ENCODE results near the gene MIOS.
"Not testable (repeated sequence)": the region's sequence is repeated elsewhere in the genome, so short reads cannot be mapped to it uniquely, and the experiment has no call there.

MIOS gene

DNA sequence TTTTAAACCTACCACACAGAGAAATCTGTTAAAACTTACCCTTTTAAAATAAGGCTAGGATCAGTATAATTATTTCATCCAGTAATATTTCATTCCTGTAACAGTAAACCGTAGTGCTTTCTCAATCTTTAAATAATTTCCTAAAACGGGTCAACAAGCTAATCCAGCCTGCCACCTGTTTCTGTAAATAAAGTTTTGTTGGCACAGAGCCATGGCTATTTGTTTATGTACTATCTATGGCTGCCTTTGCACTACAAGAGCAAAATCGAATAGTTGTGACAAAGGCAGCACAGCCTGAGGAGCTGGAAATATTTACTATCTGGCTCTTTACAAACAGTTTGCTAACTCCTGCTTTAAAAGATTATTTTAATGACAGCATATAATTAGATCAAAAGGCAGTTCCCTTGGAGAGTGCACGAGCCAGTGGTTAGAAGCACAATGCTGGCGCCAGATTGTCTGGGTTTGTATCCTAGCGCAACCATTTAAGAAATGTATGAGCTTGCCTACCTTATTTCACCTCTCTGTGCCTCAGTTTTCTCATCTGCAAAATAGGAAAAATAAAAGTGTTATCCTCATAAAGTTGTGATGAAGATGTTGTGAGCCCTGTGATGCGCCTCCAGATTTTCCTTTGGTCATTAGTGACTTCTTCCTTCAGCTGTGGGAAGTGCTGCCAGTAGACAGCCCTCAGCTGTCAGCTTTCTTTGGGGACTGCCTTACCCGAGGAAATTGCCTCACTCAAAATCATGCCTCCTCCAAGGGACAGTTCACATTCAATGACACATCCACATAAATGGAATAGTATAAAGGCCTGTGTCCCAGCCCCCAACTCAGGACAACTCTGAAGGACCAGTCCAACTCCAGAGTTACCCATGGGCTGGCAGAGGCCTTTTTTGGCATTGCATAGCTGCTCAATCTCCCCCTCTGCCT lies 11.8 kb upstream of the MIOS start:
- no peak for DNase-seq

GRCh38 chr7:7556852-7557251 lies 9.8 kb upstream of the MIOS start:
- no peak for DNase-seq

- no peak for DNase-seq
Measured at GRCh38 chr7:7557252-7557651, 9.4 kb upstream of the MIOS start.

- DNase-seq = not testable (repeated sequence)
Measured at GRCh38 chr7:7561591-7561990, 5.1 kb upstream of the MIOS start.

- DNase-seq = no peak
Measured at GRCh38 chr7:7562736-7563135, 3.9 kb upstream of the MIOS start.

DNA sequence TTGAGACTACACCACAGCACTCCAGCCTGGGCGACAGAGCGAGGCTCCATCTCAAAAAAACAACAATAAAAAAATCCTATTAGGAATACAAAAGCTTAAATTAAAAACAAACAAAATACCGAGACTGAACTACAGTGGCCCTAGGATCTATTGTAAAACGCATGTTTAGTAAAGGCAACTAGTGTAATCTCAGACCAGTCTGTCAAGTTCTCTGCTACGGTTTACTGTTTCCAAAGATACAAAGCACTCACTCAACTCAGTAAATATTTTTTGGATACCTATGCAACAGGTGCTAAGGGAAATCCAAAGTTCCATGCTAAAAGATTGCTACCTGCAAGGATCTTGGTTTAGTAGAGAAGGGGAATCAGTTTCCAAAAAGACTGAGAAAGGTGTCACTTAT lies 3.4 kb upstream of the MIOS start:
- DNase-seq = no peak

DNA sequence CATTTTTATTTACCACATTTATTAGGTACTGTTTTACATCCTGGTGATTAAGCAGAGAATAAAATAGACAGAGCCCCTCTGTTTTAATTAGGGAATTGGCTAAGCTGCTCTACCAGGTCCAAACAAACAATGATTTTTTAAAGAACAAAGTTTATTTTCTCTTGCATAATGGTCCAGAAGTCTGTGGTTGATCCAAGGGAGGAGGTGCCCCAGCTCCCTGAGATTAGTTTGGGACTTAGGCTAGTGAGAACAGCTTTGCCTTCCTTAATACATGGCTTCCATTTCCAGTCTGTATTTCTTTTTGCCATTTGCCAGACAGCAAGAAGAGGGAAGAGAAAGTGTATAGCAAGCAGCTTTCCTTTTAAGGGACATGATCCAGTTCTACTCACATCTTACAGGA lies 2.9 kb upstream of the MIOS start:
- DNase-seq = no peak

DNA sequence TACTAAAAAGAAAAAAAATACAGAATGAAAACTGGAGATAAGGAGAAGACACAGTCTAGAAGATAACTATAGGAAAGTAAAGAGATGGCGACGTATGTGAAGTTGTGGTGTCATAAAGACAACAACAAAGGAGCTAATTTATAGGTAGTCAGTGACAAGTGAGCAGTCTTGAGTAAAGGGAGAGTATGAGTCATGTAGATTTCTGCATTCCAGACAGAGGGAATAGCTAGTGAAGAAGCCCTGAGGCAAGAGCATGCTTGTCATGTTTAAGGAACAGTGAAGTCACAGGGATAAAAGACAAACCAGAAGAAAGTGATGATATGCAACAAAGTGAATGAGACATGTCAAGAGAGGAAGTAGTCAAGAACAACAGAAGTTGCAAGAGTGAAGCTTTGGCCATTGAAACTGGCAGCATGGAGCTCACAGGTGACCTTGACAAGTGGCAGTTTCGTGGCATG lies 2.3 kb upstream of the MIOS start:
- DNase-seq = no peak

- no peak for DNase-seq
Measured at GRCh38 chr7:7565018-7565680, 1.5 kb upstream of the MIOS start.

DNA sequence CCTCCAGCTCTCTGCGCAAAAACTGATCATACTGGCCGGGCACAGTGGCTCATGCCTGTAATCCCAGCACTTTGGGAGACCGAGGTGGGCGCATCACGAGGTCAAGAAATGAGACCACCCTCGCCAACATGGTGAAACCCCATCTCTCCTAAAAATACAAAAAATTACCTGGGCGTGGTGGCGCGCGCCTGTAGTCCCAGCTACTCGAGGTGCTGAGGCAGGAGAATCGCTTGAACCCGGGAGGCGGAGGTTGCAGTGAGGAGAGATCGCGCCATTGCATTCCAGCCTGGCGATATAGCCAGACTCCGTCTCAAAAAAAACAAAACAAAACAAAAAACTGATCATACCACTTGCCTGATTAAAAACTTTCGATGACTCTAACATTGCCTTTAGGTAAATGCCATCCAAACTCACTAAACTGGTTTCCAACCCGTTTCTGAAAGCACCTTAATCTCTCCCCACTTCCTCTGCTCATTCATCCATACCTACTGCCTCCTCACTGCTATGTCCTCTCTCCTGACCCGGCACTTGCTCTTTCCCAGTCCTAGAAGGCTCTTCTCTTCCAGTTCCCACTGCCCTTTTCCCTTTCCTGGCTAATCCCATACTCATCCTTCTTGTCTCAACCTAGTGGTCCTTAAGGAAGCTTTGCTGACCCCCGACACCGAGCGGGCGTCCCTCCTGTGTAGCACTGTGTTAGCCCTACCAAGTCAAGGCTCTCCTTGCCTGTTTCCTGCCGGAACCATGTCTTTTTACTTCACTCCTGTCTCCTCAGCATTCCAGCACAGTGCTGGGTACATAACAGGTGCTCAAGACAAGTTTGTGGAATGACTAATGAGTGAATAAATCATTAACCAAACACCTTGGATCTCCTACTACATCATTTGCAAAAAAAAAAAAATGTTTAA lies 686 bp upstream of the MIOS start:
- DNase-seq = peak in 1 of 51 donors; percentile 4

DNA sequence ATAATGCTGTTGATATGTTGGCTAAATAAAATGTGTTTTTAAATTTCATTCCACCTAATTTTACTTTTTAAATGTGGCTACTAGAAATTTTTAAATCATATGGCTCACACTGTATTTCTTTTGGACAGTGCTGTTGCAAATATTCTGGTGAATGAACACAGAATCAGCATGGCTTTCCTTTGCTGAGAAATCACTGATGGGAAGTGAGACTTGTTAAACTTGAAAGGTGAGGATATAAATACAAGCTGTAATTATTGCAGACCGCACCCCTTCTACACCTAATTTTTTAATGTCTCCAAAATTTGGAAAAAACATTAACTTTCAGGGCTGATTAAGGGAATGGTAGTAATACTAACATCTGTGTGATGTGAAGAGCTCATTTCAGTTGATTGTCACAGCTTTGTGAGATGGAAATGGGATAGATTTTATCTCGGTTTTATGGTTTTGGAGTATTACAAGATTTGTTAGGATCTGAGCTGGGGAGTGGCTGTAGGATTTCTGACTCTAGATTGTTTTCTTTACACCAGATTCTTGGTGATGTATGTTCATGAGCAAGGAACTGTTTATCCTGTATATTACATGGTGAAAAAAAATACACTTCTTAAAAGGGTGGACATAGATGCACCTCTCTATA lies 1.3 kb downstream of the MIOS start:
- no peak for DNase-seq

- DNase-seq = no peak
Measured at GRCh38 chr7:7568553-7568952, 1.9 kb downstream of the MIOS start.

GRCh38 chr7:7569081-7569527 lies 2.4 kb downstream of the MIOS start:
- no peak for DNase-seq

GRCh38 chr7:7569615-7570014 lies 2.9 kb downstream of the MIOS start:
- no peak for DNase-seq

GRCh38 chr7:7570584-7570983 lies 3.9 kb downstream of the MIOS start:
- DNase-seq = no peak

DNA sequence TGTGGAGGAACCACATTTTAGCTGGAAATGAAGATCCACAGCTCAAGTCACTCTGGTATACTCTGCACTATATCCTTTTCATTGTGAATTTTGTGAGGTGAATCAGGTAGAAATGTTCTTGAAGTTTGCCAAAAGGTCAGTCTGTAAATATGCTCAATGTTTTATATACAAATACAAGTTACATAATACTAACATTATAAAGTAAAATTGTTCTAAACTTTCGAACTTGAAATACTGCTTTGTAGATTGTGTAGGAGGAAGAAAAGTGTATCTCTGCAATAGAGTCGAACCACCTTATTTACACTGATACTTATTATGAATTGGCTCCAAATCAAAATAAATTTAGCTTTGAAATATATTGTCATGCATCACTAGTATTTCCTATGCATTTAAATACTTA lies 7.0 kb downstream of the MIOS start:
- no peak for DNase-seq

DNA sequence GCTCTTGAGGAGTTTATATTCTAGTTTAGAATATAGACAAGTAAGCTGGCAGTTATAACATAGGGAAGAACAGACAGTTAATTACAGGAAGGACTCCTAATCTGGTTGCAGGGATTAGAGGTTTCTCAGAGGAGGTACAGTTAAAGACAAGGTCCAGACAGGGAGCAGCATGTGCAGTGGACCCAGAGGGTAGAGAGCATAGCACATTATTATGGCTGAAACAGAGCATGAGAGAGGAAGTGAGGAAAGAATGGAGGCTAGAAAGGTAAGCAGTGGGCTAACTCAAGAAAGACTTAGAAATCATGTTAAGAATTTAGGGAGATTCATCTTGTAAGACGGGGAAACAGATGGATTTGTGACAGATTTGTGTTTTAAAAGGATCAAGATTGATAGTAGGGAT lies 9.7 kb downstream of the MIOS start:
- DNase-seq = no peak

DNA sequence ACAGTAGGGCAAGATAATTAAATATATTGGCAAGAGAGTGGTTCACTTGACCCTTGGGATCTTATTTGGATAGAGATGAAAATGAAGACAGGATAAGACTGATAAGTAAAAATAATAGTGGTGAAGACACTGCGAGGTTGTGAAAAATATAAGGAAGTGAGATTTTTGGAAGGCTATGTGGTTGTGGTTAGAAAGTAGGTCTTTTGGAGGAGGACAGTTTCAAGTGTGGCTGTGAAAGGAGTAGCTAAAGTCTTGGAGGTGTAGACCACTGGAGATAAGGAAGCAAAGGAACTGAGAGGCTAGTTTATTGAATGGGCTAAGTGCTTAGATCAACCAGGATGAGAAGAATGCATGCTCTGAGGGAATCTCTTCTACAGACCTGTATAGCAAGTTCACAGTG lies 11.2 kb downstream of the MIOS start:
- no peak for DNase-seq

DNA sequence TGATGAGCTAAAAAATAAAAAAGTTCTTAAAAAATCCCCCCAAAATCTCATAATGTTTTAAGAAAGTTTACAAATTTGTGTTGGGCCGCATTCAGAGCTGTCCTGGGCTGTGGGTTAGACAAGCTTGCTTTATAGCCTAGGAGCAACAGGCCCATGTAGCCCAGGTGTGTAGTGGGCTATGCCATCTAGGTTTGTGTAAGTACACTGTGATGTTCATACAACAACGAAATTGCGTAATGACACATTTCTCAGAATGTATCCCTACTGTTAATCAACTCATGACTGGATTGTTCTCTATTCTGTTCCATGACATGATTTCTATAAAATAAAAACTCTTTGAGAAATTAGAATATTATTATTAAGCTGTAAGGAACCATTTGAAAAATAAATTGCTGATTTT lies 13.0 kb downstream of the MIOS start:
- DNase-seq = no peak

- DNase-seq = no peak
Measured at GRCh38 chr7:7581531-7582179, 15.0 kb downstream of the MIOS start.

- no peak for DNase-seq
Measured at GRCh38 chr7:7582596-7582995, 15.9 kb downstream of the MIOS start.
